ENCODE data around the gene INPPL1. TPM values are rescaled to one million over a fixed set of nuclear protein-coding genes. Genes with fewer than 3 reads are reported as not detected.

Gene INPPL1
- total and polyA plus RNA-seq, 10 of the 15 experiments (the other 5 are each of a cell fraction or from before 2014, with no cell fraction given) = 0.47 to 116 (median 43.4) TPM

- BruUV-seq (replicated peaks) = no TSS peak
- ChIA-PET SMC1A (ENCODE audit: uncharacterized antibody, unreplicated experiment) (interaction anchor here (1.0 to 1.2 kb wide), 2 partner anchors 76 to 196 kb away, joined by 3 read pairs; no protein-coding TSS in a partner anchor), RAD21 (ENCODE audit: unreplicated experiment) (interaction anchor here (2.4 kb wide), 1 partner anchor 210 kb away, joined by 11 read pairs; no protein-coding TSS in a partner anchor), POLR2A (no interaction called here), CTCF (interaction anchor here (1.2 to 2.0 kb wide), 4 partner anchors 37 to 293 kb away, joined by 3 to 8 read pairs (median 8); partner anchors contain the start of gene XNDC1N)
- no peak overlapping the region for H3K27ac ChIP-seq (ENCODE audit: control insufficient read depth, insufficient read depth)
- no peak for ATAC-seq
- no peaks in the 10 kb centered on the region for H3K36me3 ChIP-seq (ENCODE audit: control insufficient read depth in 2 of 2, insufficient read depth in 2 of 2, low read length in 1 of 2)
- H3K79me2 ChIP-seq (ENCODE audit: control insufficient read depth, insufficient read depth, low read length) = peaks cover 19% of the 10 kb centered on the region
- no peak overlapping the region for H3K9ac ChIP-seq (ENCODE audit: control insufficient read depth, insufficient read depth, low read length)
- no peak for FAIRE-seq
- no peaks in the 10 kb centered on the region for H3K9me3 ChIP-seq (replicated peaks; ENCODE audit: control insufficient read depth, insufficient read depth, low read length)
- no peak for DNase-seq (ENCODE audit: low read depth, low spot score)
- peak overlapping the region; percentile 46; the same call in 1 of the 2 replicates for H3K4me2 ChIP-seq (ENCODE audit: control insufficient read depth, insufficient read depth)
- H3K27me3 ChIP-seq (replicated peaks in 1 of 2; ENCODE audit: control insufficient read depth in 2 of 2, insufficient read depth in 2 of 2, low read length in 1 of 2) = no peaks in the 10 kb centered on the region
- 56% methylated on average over 10 of the region's 10 CpGs for WGBS (ENCODE audit: insufficient coverage, insufficient replicate concordance, low lambda C conversion rate, missing lambda C conversion rate)
- intact Hi-C loops (cut with micrococcal nuclease; ENCODE audit: unreplicated experiment) = loop anchor here (5.0 kb wide), 1 partner anchor 211 kb away; the partner anchor contains the start of gene CLPB
- TF ChIP-seq PAX8 (IDR thresholded peaks at IDR 0.05) = no peak
- peak; percentile 16 to 71; a peak in 3 of 4 replicates for TF ChIP-seq BHLHE40 (IDR thresholded peaks at IDR 0.05; ENCODE audit: borderline replicate concordance in 1 of 2, low read depth in 2 of 2, low read length in 1 of 2)
- in situ Hi-C loops (cut with MboI) = no loop called here
- no peak overlapping the region for H3K4me3 ChIP-seq
- H4K20me1 ChIP-seq (ENCODE audit: control insufficient read depth, insufficient read depth) = no peaks in the 10 kb centered on the region
- H2AFZ ChIP-seq (ENCODE audit: control insufficient read depth, low read depth, low read length) = peak overlapping the region; percentile 71
- peaks cover 19% of the 10 kb centered on the region for H3K4me1 ChIP-seq (ENCODE audit: control insufficient read depth, insufficient read depth, low read length)
These were observed 3.7 kb upstream of the INPPL1 start for GRCh38 chr11:72220696-72221363.

- in situ Hi-C loops (cut with MboI) (no loop called here), intact Hi-C loops (cut with micrococcal nuclease; ENCODE audit: unreplicated experiment) (loop anchor here (5.0 kb wide), 1 partner anchor 211 kb away; the partner anchor contains the start of gene CLPB)
- ChIA-PET CTCF (interaction anchor here (0.9 to 2.0 kb wide), 8 partner anchors 16 to 293 kb away, joined by 3 to 8 read pairs (median 4); partner anchors contain the start of genes CLPB and XNDC1N), POLR2A (interaction anchor here (1.6 kb wide), 1 partner anchor 13 kb away, joined by 7 read pairs; no protein-coding TSS in a partner anchor), SMC1A (ENCODE audit: uncharacterized antibody, unreplicated experiment) (interaction anchor here (0.6 to 2.3 kb wide), 5 partner anchors 17 to 209 kb away, joined by 3 to 8 read pairs (median 3); no protein-coding TSS in a partner anchor), RAD21 (ENCODE audit: unreplicated experiment) (interaction anchor here (2.4 kb wide), 2 partner anchors 193 to 210 kb away, joined by 9 to 11 read pairs; no protein-coding TSS in a partner anchor)
- no TSS peak for BruUV-seq (replicated peaks)
- Histone ChIP-seq H3K27ac (ENCODE audit: control insufficient read depth, insufficient read depth) (peak overlapping the region; percentile 5; the same call in 1 of the 2 replicates), H2AFZ (ENCODE audit: control insufficient read depth, low read depth, low read length) (peak overlapping the region; percentile 71), H3K9ac (ENCODE audit: control insufficient read depth, insufficient read depth, low read length) (no peak overlapping the region), H3K36me3 (ENCODE audit: control insufficient read depth in 2 of 2, insufficient read depth in 2 of 2, low read length in 1 of 2) (no peaks in the 10 kb centered on the region), H3K9me3 (replicated peaks; ENCODE audit: control insufficient read depth, insufficient read depth, low read length) (no peaks in the 10 kb centered on the region), H3K4me1 (ENCODE audit: control insufficient read depth, insufficient read depth, low read length) (peaks cover 22% of the 10 kb centered on the region), H3K4me2 (ENCODE audit: control insufficient read depth, insufficient read depth) (peak overlapping the region; percentile 46), H4K20me1 (ENCODE audit: control insufficient read depth, insufficient read depth) (no peaks in the 10 kb centered on the region), H3K27me3 (replicated peaks in 1 of 2; ENCODE audit: control insufficient read depth in 2 of 2, insufficient read depth in 2 of 2, low read length in 1 of 2) (no peaks in the 10 kb centered on the region), H3K4me3 (no peak overlapping the region), H3K79me2 (ENCODE audit: control insufficient read depth, insufficient read depth, low read length) (peaks cover 24% of the 10 kb centered on the region)
- 38% methylated on average over 7 of the region's 7 CpGs for WGBS (ENCODE audit: insufficient coverage, insufficient replicate concordance, low lambda C conversion rate, missing lambda C conversion rate)
- DNase-seq (ENCODE audit: low read depth, low spot score) = no peak
- ATAC-seq = no peak
- peak; percentile 23 for FAIRE-seq
- TF ChIP-seq MEF2A (IDR thresholded peaks at IDR 0.05; ENCODE audit: insufficient read depth, low read depth, low read length) (no peak), BHLHE40 (IDR thresholded peaks at IDR 0.05; ENCODE audit: borderline replicate concordance in 1 of 2, low read depth in 2 of 2, low read length in 1 of 2) (no peak), ZNF384 (IDR thresholded peaks at IDR 0.05; ENCODE audit: borderline replicate concordance, low read depth, low read length) (no peak), RUNX3 (IDR thresholded peaks at IDR 0.05; ENCODE audit: low read length) (peak; percentile 55), BCL3 (IDR thresholded peaks at IDR 0.05; ENCODE audit: borderline replicate concordance, insufficient read depth, low read depth, low read length, poor library complexity, severe bottlenecking) (no peak), JUND (IDR thresholded peaks at IDR 0.05; ENCODE audit: low read depth, low read length) (no peak), SPI1 (IDR thresholded peaks at IDR 0.05; ENCODE audit: borderline replicate concordance, insufficient read depth, low read depth, low read length) (peak; percentile 67)
These were observed 3.0 kb upstream of the INPPL1 start for GRCh38 chr11:72221386-72222075.
